ENCODE data around the gene CRTAC1. TPM values are rescaled to one million over a fixed set of nuclear protein-coding genes. Genes with fewer than 3 reads are reported as not detected.

CRTAC1 gene
- polyA plus RNA-seq, 1 donor (not counting 4 experiments of a cell fraction or from before 2014, with no cell fraction given) = not detected

DNA sequence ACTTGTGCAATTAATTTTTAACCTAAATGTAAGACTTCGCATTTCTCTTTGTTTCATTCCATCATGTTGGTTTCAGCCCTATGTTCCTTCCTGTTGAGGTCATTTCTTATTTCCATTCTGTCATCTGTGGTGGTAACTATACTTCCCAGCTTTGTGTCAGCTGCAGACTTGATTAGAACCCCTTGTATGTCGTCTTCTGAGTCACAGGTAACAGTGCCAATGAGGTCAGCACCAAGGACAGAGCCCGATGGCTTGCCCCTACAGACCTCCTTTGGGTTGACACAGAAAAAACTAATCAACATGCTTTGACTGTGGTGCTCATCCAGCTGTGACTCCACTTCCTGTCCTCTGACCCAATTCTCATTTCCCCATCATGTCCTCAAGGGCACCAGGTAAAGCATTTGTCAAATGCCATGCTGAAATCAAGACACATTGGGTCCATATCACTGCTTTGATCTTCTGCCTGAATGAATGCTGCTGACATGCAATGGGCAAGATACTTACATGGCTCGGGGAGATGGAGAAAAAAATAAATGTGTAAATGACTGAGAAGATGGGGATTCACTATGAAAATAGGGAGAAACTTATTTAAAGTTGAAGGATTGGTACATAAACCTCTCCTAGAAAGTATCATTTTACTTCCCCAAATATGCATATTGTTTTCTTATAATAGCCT, 25.6 kb upstream of the CRTAC1 start:
- Histone ChIP-seq H3K9me3 (ENCODE audit: control insufficient read depth, low read depth, low read length) (no peaks in the 10 kb centered on the region), H3K27ac (ENCODE audit: control insufficient read depth, insufficient read depth, low read length) (no peak overlapping the region), H3K9ac (ENCODE audit: control insufficient read depth, extremely low read depth, insufficient read depth, low read length) (no peak overlapping the region), H3K27me3 (ENCODE audit: control insufficient read depth, extremely low read depth, insufficient read depth, low read length) (no peaks in the 10 kb centered on the region), H3K9me1 (ENCODE audit: control insufficient read depth, extremely low read depth, insufficient read depth, low read length) (no peaks in the 10 kb centered on the region), H3K4me1 (ENCODE audit: control insufficient read depth, extremely low read depth, insufficient read depth, low read length) (no peaks in the 10 kb centered on the region), H3K36me3 (ENCODE audit: control insufficient read depth in 2 of 2, extremely low read depth in 1 of 2, insufficient read depth in 2 of 2, low read length in 2 of 2) (no peaks in the 10 kb centered on the region), H4K20me1 (ENCODE audit: control insufficient read depth, extremely low read depth, insufficient read depth, low read length) (no peaks in the 10 kb centered on the region), H3K4me3 (ENCODE audit: control insufficient read depth in 2 of 3, extremely low read depth in 1 of 3, insufficient read depth in 2 of 3, low read depth in 1 of 3, low read length in 3 of 3) (no peak overlapping the region), H3K79me2 (ENCODE audit: control insufficient read depth, insufficient read depth, low read length) (no peaks in the 10 kb centered on the region), H2AFZ (ENCODE audit: control insufficient read depth, low read length) (no peak overlapping the region), H3K4me2 (ENCODE audit: control insufficient read depth, extremely low read depth, insufficient read depth, low read depth, low read length) (no peak overlapping the region)
- TF ChIP-seq, protein P1, sequence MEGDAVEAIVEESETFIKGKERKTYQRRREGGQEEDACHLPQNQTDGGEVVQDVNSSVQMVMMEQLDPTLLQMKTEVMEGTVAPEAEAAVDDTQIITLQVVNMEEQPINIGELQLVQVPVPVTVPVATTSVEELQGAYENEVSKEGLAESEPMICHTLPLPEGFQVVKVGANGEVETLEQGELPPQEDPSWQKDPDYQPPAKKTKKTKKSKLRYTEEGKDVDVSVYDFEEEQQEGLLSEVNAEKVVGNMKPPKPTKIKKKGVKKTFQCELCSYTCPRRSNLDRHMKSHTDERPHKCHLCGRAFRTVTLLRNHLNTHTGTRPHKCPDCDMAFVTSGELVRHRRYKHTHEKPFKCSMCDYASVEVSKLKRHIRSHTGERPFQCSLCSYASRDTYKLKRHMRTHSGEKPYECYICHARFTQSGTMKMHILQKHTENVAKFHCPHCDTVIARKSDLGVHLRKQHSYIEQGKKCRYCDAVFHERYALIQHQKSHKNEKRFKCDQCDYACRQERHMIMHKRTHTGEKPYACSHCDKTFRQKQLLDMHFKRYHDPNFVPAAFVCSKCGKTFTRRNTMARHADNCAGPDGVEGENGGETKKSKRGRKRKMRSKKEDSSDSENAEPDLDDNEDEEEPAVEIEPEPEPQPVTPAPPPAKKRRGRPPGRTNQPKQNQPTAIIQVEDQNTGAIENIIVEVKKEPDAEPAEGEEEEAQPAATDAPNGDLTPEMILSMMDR (optimal IDR thresholded peaks at IDR 0.05 in 1 of 3, IDR thresholded peaks at IDR 0.05 in 1 of 3, conservative IDR thresholded peaks at IDR 0.05 in 1 of 3; ENCODE audit: extremely low read depth in 1 of 3, insufficient read depth in 2 of 3, low read length in 3 of 3) = no peak
- TF ChIP-seq EZH2 (IDR thresholded peaks at IDR 0.05; ENCODE audit: low read length) = no peak
- dilution Hi-C loops (cut with MboI; ENCODE audit: extremely low pct_ligation_motif_present, low sequenced_read_pairs) = no loop called here
- FAIRE-seq (no peak), DNase-seq (ENCODE audit: low read depth, low spot score) (no peak)

DNA sequence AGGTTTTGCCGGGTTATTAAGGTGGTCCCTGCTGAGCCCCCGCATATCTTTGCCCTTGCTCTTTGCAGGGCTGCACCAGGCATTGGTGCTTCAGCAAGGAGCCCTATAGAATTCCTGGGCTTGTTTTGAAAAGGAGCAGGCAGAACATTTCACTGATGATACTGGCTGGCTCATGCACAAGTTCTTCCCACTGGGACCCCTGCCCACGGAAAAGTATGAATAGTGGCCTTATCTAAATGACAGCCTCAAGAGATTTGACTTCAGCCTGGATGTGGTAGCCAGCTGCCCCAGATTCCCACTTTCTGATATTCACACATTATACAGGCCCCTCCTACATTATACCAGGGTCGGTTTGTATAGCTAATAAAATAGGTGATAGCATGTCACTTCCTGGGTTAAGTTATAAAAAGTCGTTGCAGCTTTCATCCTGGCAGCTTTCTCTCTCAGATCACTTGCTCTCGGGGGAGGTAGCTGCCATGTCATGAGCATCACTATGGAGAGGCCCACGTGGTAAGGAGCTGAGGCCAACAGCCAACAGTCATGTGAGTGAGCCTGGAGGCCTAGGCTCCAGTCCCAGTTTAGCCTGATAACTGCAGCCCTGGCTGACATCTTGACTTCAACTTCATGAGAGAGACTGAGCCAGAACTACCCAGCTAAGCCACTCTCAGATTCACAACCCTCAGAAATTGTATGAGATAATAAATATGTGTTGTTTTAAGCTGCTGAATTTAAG, 16.8 kb upstream of the CRTAC1 start:
- no peak for FAIRE-seq
- H3K27me3 ChIP-seq (ENCODE audit: control insufficient read depth, extremely low read depth, insufficient read depth, low read length) = no peaks in the 10 kb centered on the region
- no peak overlapping the region for H3K27ac ChIP-seq (ENCODE audit: control insufficient read depth, insufficient read depth, low read length)

More for the DNA sequence above, 16.8 kb upstream of the CRTAC1 start:
- H3K4me2 ChIP-seq (ENCODE audit: control insufficient read depth, extremely low read depth, insufficient read depth, low read depth, low read length) = no peak overlapping the region
- no peak overlapping the region for H2AFZ ChIP-seq (ENCODE audit: control insufficient read depth, low read length)
- no peak overlapping the region for H3K9ac ChIP-seq (ENCODE audit: control insufficient read depth, extremely low read depth, insufficient read depth, low read length)
- TF ChIP-seq, protein P1 (optimal IDR thresholded peaks at IDR 0.05 in 1 of 3, IDR thresholded peaks at IDR 0.05 in 1 of 3, conservative IDR thresholded peaks at IDR 0.05 in 1 of 3; ENCODE audit: extremely low read depth in 1 of 3, insufficient read depth in 2 of 3, low read length in 3 of 3) = no peak
- no peak for TF ChIP-seq EZH2 (IDR thresholded peaks at IDR 0.05; ENCODE audit: low read length)
- no peaks in the 10 kb centered on the region for H3K9me1 ChIP-seq (ENCODE audit: control insufficient read depth, extremely low read depth, insufficient read depth, low read length)
- no peak overlapping the region for H3K4me3 ChIP-seq (ENCODE audit: control insufficient read depth in 2 of 3, extremely low read depth in 1 of 3, insufficient read depth in 2 of 3, low read depth in 1 of 3, low read length in 3 of 3)
- no peaks in the 10 kb centered on the region for H3K4me1 ChIP-seq (ENCODE audit: control insufficient read depth, extremely low read depth, insufficient read depth, low read length)
- H4K20me1 ChIP-seq (ENCODE audit: control insufficient read depth, extremely low read depth, insufficient read depth, low read length) = no peaks in the 10 kb centered on the region
- H3K79me2 ChIP-seq (ENCODE audit: control insufficient read depth, insufficient read depth, low read length) = no peaks in the 10 kb centered on the region
- H3K36me3 ChIP-seq (ENCODE audit: control insufficient read depth in 2 of 2, extremely low read depth in 1 of 2, insufficient read depth in 2 of 2, low read length in 2 of 2) = no peaks in the 10 kb centered on the region
- DNase-seq (ENCODE audit: low read depth, low spot score) = no peak
- no peaks in the 10 kb centered on the region for H3K9me3 ChIP-seq (ENCODE audit: control insufficient read depth, low read depth, low read length)
- dilution Hi-C loops (cut with MboI; ENCODE audit: extremely low pct_ligation_motif_present, low sequenced_read_pairs) = no loop called here

Data from keratinocyte (primary cell).